HG03378 (cell line): ENCODE measurements around the gene PGLYRP3.
"Not testable (repeated sequence)": the region's sequence is repeated elsewhere in the genome, so short reads cannot be mapped to it uniquely, and the experiment has no call there.

ENCODE experiments used
- ATAC-seq: cut with Tn5 transposase; IDR thresholded peaks from one replicate; pipeline ENCODE4 v1.9.1; 2021; ENCODE audit warnings: mild to moderate bottlenecking, moderate library complexity; ENCODE audit not compliant: unreplicated experiment

PGLYRP3 gene

DNA sequence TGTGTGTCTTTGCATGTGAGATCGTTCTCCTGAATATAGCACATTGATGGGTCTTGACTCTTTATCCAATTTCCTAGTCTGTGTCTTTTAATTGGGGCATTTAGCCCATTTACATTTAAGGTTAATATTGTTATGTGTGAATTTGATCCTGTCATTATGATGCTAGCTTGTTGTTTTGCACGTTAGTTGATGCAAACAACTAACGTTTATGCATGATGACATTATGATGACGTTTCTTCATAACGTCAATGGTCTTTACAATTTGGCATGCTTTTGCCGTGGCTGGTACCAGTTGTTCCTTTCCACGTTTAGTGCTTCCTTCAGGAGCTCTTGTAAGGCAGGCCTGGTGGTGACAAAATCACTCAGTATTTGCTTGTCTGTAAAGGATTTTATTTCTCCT, 5.4 kb upstream of the PGLYRP3 start:
- ATAC-seq = not testable (repeated sequence)

- not testable (repeated sequence) for ATAC-seq
These were observed 3.3 kb upstream of the PGLYRP3 start for GRCh38 chr1:153316013-153316412.

GRCh38 chr1:153314388-153314787, 1.6 kb upstream of the PGLYRP3 start:
- not testable (repeated sequence) for ATAC-seq

DNA sequence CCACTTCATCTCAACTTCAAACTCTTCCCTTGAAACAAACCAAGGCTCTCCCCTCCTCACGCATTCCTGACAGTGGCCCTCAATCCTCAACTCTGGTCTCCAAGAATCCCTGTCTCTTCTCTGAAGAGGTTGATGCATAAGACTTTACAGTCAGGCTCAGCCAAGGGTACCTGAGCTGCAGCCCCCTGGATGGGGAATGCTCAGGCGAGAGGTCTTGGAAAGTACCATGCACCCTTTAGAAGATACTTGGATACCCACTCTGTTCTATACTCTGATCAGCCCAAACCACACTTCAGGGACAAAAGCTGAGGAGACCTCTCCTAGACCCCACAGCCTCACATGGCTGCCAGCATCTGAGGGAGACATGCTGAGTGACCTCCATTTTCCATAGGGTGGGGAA, 536 bp upstream of the PGLYRP3 start:
- no peak for ATAC-seq

GRCh38 chr1:153310526-153310925, 2.2 kb downstream of the PGLYRP3 start:
- ATAC-seq = no peak

- ATAC-seq = no peak
These were observed 3.3 kb downstream of the PGLYRP3 start for GRCh38 chr1:153309441-153309840.

DNA sequence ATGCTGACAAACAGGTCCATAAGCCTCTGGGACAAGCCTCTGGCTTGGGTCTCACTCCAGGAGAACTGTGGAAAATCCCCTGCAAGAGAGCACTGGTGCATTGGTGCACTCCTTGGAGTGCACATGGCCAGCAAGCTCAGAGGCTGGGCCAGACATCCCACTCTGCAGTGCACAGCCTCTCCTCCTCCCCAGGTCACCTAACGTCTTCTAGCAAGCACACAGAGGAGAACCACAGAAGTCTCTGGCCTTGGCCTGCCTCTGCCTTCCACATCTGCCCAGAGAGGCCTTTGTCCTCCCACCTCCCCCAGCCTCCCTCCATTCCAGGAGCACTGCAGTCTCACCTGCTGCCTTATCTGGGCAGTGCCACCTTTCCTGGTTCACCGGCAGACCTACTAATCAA, 4.2 kb downstream of the PGLYRP3 start:
- no peak for ATAC-seq

DNA sequence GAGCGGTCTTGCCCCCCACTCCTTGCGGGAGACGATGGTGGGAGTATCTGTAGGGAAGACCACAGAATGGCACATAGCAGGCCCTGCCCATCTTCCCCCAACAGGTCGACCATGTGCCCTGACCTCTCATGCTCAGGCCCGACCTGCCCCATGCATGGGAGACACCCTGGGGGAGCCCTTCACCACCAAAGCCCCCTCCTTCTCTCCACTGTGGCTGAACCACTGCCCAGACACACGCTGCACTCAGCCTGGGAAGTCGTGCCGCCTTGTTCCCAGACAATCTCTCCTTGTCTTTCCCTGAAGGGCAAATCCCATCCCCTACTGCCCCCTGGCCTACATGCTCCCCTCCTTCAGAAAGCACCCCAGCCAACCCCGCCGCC, 5.5 kb downstream of the PGLYRP3 start:
- no peak for ATAC-seq

GRCh38 chr1:153306303-153307220, 6.2 kb downstream of the PGLYRP3 start:
- no peak for ATAC-seq

DNA sequence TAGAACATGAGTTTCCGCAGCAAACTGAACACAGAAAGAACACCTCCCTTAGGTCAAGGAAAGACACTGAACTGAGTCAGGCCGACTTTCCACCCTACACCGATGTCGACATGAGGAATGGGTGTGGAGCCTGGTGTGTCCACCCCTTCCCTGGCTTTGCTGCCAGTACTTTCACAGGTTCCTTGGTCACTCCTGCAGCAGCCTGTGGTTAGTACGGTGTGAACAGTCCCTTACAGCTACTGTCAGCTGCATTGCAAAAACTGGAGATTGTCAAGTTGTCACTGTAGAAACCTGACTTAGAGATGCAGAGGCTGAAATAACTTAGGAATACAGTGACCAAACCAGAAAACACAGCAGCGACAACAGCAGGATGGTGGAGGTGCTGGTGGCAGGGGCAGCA, 7.1 kb downstream of the PGLYRP3 start:
- ATAC-seq = no peak

DNA sequence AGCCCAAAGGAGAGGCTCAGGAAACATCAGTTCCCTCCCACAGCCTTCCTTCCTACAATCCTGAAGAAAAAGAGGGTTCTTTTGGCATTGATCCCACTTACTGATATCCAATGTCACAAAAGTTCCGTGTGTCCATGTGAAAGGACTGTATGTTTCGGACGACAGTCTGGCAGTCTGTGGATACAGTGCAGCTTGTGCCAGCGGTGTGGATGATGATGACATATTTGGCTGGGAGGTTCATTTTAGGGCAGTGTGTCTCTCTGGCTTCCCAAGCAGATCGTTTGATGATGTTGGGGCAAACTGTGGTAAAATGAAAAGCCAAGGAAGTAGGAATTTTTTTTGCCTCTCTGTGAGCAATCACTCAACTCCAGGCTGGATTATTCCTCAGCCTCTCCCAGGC, 10.4 kb downstream of the PGLYRP3 start:
- no peak for ATAC-seq

DNA sequence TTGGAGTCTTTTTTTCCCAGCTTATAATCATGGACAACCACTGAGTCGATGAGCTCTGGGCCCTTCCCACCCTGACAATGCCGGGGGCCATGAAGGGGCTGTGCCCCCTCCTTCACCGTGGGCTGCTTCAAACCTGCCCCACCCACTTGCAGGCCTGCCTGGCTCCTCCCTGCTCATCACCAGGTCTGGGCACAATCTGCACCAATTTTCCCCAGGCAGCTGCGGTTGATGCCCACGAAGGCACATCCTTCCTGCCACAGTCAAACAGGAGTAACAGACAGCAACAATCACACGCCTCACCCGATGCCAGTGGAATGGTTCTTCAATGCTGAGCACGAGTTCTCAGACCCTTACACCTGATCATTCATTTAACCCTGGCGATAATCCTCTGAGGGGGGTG, 18.9 kb downstream of the PGLYRP3 start:
- no peak for ATAC-seq

GRCh38 chr1:153293480-153293775, 19.3 kb downstream of the PGLYRP3 start:
- ATAC-seq = no peak

- no peak for ATAC-seq
These were observed 19.8 kb downstream of the PGLYRP3 start for GRCh38 chr1:153292740-153293479.

DNA sequence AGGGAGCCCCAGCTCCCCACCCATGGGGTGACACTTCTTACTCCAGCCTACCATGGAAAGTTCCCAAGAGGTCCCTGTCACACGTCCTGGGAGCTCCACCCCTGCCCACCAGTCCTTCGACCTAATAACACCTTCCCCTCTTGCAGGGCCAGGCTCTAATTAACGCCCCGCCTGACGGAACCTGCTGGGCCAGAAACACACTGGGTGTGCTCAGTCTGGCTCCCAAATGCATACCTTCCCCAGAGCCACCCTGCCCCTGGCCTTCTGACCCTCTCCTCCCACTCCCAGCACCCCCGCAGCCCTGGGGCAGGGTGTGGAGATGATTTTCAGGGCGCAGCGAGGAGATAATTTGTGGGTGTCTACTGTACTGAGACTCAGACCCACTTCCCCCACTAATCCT, 20.6 kb downstream of the PGLYRP3 start:
- ATAC-seq = no peak

DNA sequence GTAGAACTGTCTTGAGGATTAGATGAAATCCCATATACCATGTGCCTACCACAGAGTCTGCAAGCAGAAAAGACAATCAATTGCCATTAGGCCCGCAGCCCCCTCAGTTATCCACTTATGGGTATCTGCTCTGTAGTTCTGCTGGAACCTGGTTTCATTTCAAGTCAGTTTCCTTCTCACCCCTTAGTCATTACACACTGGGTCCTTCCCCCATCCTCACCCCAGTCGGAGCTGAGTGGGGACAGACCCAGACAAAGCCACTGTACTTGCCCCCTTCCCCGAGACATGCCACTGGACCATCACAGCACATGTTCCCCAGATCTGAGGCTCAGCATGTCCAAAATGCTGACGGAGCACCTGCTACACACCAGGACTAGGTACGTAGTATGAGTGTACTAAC, 21.2 kb downstream of the PGLYRP3 start:
- no peak for ATAC-seq

- ATAC-seq = no peak
These were observed 24.0 kb downstream of the PGLYRP3 start for GRCh38 chr1:153288634-153289275.

GRCh38 chr1:153277852-153278251, 34.9 kb downstream of the PGLYRP3 start:
- ATAC-seq = peak; percentile 54

DNA sequence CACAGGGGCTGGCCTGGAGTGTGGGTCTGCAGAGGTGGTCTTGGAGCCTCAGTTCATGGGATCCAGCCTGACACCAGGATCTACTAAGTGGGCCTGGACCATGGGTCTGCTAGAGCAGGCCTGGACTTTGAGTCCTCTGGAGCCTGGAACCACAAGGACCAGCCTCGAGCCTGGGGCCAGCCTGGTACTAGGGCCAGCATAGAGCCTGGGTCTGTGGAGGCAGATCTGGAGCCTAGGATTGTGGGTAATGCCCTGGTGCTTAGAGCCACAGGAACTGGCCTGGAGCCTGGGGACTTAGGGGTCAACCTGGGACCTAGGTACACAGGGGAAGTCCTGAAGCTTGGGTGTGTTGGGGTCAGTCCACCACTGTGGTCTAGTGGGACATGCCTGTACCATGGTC, 40.6 kb downstream of the PGLYRP3 start:
- no peak for ATAC-seq

DNA sequence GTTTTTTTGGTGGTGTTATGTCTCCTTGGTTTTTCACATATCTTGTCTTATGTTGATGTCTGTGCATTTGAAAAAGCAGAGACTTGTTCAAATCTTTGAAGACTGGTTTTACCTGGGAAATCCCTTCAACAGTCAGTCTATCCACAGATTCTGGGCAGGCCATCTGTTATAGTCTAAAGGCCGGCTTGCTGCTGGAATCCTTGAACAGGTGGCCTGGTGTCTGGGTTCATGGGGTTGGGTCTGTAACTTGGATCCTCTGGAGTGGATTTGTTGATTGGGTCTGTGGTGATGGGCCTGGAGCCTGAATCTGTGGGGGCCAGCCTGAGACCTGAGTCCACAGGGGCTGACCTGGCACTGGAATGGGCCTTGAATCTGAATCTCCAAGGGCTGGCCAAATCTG, 41.0 kb downstream of the PGLYRP3 start:
- ATAC-seq = no peak

GRCh38 chr1:153265457-153265856, 47.3 kb downstream of the PGLYRP3 start:
- no peak for ATAC-seq
